ENCODE measurements around the gene CACNA1C. TPM values are rescaled to one million over a fixed set of nuclear protein-coding genes. Genes with fewer than 3 reads are reported as not detected.

Gene CACNA1C
- total and polyA plus RNA-seq, 10 of the 15 experiments (the other 5 are each of a cell fraction or from before 2014, with no cell fraction given): under 0.01 to 0.15 (median 0.09) TPM; not detected in 5

GRCh38 chr12:2450553-2450952 lies 397.8 kb downstream of the CACNA1C start:
- H3K27me3 ChIP-seq (replicated peaks in 1 of 2; ENCODE audit: control insufficient read depth in 2 of 2, insufficient read depth in 2 of 2, low read length in 1 of 2): peaks cover 0 to 1% of the 10 kb centered on the region in 2 experiments; a peak in 3 of 4 replicates
- H3K36me3 ChIP-seq (ENCODE audit: control insufficient read depth in 2 of 2, insufficient read depth in 2 of 2, low read length in 1 of 2): no peaks in the 10 kb centered on the region
- H3K4me3 ChIP-seq: no peak overlapping the region
- ChIA-PET CTCF (no interaction called here), SMC1A (ENCODE audit: uncharacterized antibody, unreplicated experiment) (no interaction called here), POLR2A (no interaction called here), RAD21 (ENCODE audit: unreplicated experiment) (no interaction called here)
- ATAC-seq: no peak
- H2AFZ ChIP-seq (ENCODE audit: control insufficient read depth, low read depth, low read length): no peak overlapping the region
- in situ Hi-C loops (cut with MboI): no loop called here
- H3K79me2 ChIP-seq (ENCODE audit: control insufficient read depth, insufficient read depth, low read length): no peaks in the 10 kb centered on the region
- no TSS peak for BruUV-seq (replicated peaks)
- DNase-seq (ENCODE audit: low read depth, low spot score): no peak
- H4K20me1 ChIP-seq (ENCODE audit: control insufficient read depth, insufficient read depth): no peaks in the 10 kb centered on the region
- H3K9me3 ChIP-seq (replicated peaks; ENCODE audit: control insufficient read depth, insufficient read depth, low read length): no peaks in the 10 kb centered on the region
- H3K4me2 ChIP-seq (ENCODE audit: control insufficient read depth, insufficient read depth): no peak overlapping the region
- H3K27ac ChIP-seq (ENCODE audit: control insufficient read depth, insufficient read depth): no peak overlapping the region
- 36% methylated on average over 8 of the region's 9 CpGs for WGBS (ENCODE audit: insufficient coverage, insufficient replicate concordance, low lambda C conversion rate, missing lambda C conversion rate)
- intact Hi-C loops (cut with micrococcal nuclease; ENCODE audit: unreplicated experiment): no loop called here
- no peak for FAIRE-seq
- H3K9ac ChIP-seq (ENCODE audit: control insufficient read depth, insufficient read depth, low read length): no peak overlapping the region
- H3K4me1 ChIP-seq (ENCODE audit: control insufficient read depth, insufficient read depth, low read length): no peaks in the 10 kb centered on the region
- TF ChIP-seq JUNB (IDR thresholded peaks at IDR 0.05) (no peak), ATF7 (IDR thresholded peaks at IDR 0.05; ENCODE audit: low read depth) (no peak), EGR1 (IDR thresholded peaks at IDR 0.05; ENCODE audit: borderline replicate concordance in 1 of 2, low read depth in 2 of 2, low read length in 2 of 2) (no peak), RFX5 (IDR thresholded peaks at IDR 0.05; ENCODE audit: low read depth, low read length) (no peak), NFYB (IDR thresholded peaks at IDR 0.05; ENCODE audit: insufficient read depth, low read depth, low read length) (no peak), TARDBP (IDR thresholded peaks at IDR 0.05; ENCODE audit: borderline replicate concordance) (no peak), ZNF24 (IDR thresholded peaks at IDR 0.05) (no peak), HDAC2 (IDR thresholded peaks at IDR 0.05) (no peak), RBBP5 (conservative IDR thresholded peaks at IDR 0.05) (no peak)
- TF ChIP-seq, protein P1, sequence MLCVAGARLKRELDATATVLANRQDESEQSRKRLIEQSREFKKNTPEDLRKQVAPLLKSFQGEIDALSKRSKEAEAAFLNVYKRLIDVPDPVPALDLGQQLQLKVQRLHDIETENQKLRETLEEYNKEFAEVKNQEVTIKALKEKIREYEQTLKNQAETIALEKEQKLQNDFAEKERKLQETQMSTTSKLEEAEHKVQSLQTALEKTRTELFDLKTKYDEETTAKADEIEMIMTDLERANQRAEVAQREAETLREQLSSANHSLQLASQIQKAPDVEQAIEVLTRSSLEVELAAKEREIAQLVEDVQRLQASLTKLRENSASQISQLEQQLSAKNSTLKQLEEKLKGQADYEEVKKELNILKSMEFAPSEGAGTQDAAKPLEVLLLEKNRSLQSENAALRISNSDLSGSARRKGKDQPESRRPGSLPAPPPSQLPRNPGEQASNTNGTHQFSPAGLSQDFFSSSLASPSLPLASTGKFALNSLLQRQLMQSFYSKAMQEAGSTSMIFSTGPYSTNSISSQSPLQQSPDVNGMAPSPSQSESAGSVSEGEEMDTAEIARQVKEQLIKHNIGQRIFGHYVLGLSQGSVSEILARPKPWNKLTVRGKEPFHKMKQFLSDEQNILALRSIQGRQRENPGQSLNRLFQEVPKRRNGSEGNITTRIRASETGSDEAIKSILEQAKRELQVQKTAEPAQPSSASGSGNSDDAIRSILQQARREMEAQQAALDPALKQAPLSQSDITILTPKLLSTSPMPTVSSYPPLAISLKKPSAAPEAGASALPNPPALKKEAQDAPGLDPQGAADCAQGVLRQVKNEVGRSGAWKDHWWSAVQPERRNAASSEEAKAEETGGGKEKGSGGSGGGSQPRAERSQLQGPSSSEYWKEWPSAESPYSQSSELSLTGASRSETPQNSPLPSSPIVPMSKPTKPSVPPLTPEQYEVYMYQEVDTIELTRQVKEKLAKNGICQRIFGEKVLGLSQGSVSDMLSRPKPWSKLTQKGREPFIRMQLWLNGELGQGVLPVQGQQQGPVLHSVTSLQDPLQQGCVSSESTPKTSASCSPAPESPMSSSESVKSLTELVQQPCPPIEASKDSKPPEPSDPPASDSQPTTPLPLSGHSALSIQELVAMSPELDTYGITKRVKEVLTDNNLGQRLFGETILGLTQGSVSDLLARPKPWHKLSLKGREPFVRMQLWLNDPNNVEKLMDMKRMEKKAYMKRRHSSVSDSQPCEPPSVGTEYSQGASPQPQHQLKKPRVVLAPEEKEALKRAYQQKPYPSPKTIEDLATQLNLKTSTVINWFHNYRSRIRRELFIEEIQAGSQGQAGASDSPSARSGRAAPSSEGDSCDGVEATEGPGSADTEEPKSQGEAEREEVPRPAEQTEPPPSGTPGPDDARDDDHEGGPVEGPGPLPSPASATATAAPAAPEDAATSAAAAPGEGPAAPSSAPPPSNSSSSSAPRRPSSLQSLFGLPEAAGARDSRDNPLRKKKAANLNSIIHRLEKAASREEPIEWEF (IDR thresholded peaks at IDR 0.05; ENCODE audit: insufficient replicate concordance, low read depth, low read length): no peak
- TF ChIP-seq, protein P2, sequence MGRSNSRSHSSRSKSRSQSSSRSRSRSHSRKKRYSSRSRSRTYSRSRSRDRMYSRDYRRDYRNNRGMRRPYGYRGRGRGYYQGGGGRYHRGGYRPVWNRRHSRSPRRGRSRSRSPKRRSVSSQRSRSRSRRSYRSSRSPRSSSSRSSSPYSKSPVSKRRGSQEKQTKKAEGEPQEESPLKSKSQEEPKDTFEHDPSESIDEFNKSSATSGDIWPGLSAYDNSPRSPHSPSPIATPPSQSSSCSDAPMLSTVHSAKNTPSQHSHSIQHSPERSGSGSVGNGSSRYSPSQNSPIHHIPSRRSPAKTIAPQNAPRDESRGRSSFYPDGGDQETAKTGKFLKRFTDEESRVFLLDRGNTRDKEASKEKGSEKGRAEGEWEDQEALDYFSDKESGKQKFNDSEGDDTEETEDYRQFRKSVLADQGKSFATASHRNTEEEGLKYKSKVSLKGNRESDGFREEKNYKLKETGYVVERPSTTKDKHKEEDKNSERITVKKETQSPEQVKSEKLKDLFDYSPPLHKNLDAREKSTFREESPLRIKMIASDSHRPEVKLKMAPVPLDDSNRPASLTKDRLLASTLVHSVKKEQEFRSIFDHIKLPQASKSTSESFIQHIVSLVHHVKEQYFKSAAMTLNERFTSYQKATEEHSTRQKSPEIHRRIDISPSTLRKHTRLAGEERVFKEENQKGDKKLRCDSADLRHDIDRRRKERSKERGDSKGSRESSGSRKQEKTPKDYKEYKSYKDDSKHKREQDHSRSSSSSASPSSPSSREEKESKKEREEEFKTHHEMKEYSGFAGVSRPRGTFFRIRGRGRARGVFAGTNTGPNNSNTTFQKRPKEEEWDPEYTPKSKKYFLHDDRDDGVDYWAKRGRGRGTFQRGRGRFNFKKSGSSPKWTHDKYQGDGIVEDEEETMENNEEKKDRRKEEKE (IDR thresholded peaks at IDR 0.05): no peak
- TF ChIP-seq, protein P3, sequence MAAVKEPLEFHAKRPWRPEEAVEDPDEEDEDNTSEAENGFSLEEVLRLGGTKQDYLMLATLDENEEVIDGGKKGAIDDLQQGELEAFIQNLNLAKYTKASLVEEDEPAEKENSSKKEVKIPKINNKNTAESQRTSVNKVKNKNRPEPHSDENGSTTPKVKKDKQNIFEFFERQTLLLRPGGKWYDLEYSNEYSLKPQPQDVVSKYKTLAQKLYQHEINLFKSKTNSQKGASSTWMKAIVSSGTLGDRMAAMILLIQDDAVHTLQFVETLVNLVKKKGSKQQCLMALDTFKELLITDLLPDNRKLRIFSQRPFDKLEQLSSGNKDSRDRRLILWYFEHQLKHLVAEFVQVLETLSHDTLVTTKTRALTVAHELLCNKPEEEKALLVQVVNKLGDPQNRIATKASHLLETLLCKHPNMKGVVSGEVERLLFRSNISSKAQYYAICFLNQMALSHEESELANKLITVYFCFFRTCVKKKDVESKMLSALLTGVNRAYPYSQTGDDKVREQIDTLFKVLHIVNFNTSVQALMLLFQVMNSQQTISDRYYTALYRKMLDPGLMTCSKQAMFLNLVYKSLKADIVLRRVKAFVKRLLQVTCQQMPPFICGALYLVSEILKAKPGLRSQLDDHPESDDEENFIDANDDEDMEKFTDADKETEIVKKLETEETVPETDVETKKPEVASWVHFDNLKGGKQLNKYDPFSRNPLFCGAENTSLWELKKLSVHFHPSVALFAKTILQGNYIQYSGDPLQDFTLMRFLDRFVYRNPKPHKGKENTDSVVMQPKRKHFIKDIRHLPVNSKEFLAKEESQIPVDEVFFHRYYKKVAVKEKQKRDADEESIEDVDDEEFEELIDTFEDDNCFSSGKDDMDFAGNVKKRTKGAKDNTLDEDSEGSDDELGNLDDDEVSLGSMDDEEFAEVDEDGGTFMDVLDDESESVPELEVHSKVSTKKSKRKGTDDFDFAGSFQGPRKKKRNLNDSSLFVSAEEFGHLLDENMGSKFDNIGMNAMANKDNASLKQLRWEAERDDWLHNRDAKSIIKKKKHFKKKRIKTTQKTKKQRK (IDR thresholded peaks at IDR 0.05; ENCODE audit: low read depth, low read length): no peak

Measured in GM12878 (cell line).